Measurements from ENCODE around the gene TBX5.
"Not testable (repeated sequence)": the region's sequence is repeated elsewhere in the genome, so short reads cannot be mapped to it uniquely, and the experiment has no call there.

Gene TBX5

GRCh38 chr12:114371250-114371649 lies 34.7 kb downstream of the TBX5 start:
- DNase-seq: no peak

- no peak for DNase-seq
Measured at GRCh38 chr12:114368685-114369452, 37.1 kb downstream of the TBX5 start.

- no peak for DNase-seq
Measured at GRCh38 chr12:114361992-114362391, 44.0 kb downstream of the TBX5 start.

GRCh38 chr12:114361545-114361944 lies 44.4 kb downstream of the TBX5 start:
- DNase-seq: no peak

- no peak for DNase-seq
Measured at GRCh38 chr12:114360485-114360884, 45.5 kb downstream of the TBX5 start.

- no peak for DNase-seq
Measured at GRCh38 chr12:114355389-114356088, 50.4 kb downstream of the TBX5 start.

GRCh38 chr12:114349239-114349638 lies 56.7 kb downstream of the TBX5 start:
- DNase-seq: not testable (repeated sequence)

GRCh38 chr12:114347861-114348260 lies 58.1 kb downstream of the TBX5 start:
- no peak for DNase-seq

GRCh38 chr12:114344831-114345230 lies 61.1 kb downstream of the TBX5 start:
- DNase-seq: no peak

GRCh38 chr12:114344303-114344663 lies 61.7 kb downstream of the TBX5 start:
- no peak for DNase-seq

GRCh38 chr12:114343585-114344302 lies 62.2 kb downstream of the TBX5 start:
- no peak for DNase-seq

GRCh38 chr12:114342656-114343055 lies 63.3 kb downstream of the TBX5 start:
- DNase-seq: no peak

GRCh38 chr12:114341635-114342034 lies 64.3 kb downstream of the TBX5 start:
- no peak for DNase-seq

- no peak for DNase-seq
Measured at GRCh38 chr12:114340231-114340630, 65.7 kb downstream of the TBX5 start.

- no peak for DNase-seq
Measured at GRCh38 chr12:114339626-114340025, 66.3 kb downstream of the TBX5 start.

- no peak for DNase-seq
Measured at GRCh38 chr12:114335607-114336006, 70.3 kb downstream of the TBX5 start.

GRCh38 chr12:114334395-114334794 lies 71.5 kb downstream of the TBX5 start:
- no peak for DNase-seq

- DNase-seq: no peak
Measured at GRCh38 chr12:114328292-114328691, 77.7 kb downstream of the TBX5 start.

- DNase-seq: no peak
Measured at GRCh38 chr12:114327765-114328164, 78.2 kb downstream of the TBX5 start.

GRCh38 chr12:114321524-114321923 lies 84.4 kb downstream of the TBX5 start:
- no peak for DNase-seq

- no peak for DNase-seq
Measured at GRCh38 chr12:114320968-114321367, 85.0 kb downstream of the TBX5 start.

- DNase-seq: no peak
Measured at GRCh38 chr12:114320101-114320500, 85.8 kb downstream of the TBX5 start.

- DNase-seq: no peak
Measured at GRCh38 chr12:114319422-114319821, 86.5 kb downstream of the TBX5 start.

- no peak for DNase-seq
Measured at GRCh38 chr12:114318984-114319383, 87.0 kb downstream of the TBX5 start.

Measured in effector CD8-positive, alpha-beta T cell (primary cell).